Neural progenitor cell (in vitro differentiated cells): ENCODE results near the gene SLC4A2.

Experiments
- EZH2 ChIP-seq: fragments of 200-600 bp; sonication (generic); IDR thresholded peaks from 2 replicates; pipeline ENCODE4 v1.6.1; 2017; ENCODE audit warnings: antibody characterized with exemption, mild to moderate bottlenecking, moderate library complexity
- EZH2phosphoT487 ChIP-seq: fragments of 200-600 bp; sonication (generic); IDR thresholded peaks from 2 replicates; pipeline ENCODE4 v1.6.1; 2017; ENCODE audit warnings: antibody characterized with exemption
- TF ChIP-seq, protein P1 (sequence below): fragments of 200-600 bp; sonication (generic); IDR thresholded peaks from 2 replicates; pipeline ENCODE4 v1.5.1; 2017; ENCODE audit warnings: antibody characterized with exemption, mild to moderate bottlenecking

DNA sequence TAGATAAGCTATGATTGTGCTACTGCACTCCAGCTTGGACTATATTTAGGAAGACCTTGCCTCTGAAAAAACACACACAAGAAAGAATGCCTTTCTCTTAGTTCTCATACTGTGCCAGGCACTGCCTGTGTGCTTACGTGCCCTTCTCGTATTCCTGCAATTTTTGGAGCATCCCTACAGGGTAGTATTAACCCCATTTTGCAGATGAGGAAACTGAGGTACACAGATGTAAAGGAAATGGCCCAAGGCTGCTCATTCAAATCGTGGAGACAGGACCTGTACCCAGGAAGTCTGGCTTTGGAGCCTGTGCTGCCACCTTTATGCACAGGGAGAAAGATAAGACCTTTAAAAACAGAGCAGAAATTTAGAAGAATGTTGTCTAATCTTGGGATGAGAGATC lies 43.6 kb downstream of the SLC4A2 start:
- TF ChIP-seq, protein P1, sequence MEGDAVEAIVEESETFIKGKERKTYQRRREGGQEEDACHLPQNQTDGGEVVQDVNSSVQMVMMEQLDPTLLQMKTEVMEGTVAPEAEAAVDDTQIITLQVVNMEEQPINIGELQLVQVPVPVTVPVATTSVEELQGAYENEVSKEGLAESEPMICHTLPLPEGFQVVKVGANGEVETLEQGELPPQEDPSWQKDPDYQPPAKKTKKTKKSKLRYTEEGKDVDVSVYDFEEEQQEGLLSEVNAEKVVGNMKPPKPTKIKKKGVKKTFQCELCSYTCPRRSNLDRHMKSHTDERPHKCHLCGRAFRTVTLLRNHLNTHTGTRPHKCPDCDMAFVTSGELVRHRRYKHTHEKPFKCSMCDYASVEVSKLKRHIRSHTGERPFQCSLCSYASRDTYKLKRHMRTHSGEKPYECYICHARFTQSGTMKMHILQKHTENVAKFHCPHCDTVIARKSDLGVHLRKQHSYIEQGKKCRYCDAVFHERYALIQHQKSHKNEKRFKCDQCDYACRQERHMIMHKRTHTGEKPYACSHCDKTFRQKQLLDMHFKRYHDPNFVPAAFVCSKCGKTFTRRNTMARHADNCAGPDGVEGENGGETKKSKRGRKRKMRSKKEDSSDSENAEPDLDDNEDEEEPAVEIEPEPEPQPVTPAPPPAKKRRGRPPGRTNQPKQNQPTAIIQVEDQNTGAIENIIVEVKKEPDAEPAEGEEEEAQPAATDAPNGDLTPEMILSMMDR: no peak
- TF ChIP-seq EZH2 (no peak), EZH2phosphoT487 (no peak)
